Articular chondrocyte of knee joint (primary cell): ENCODE data around the gene IPPK. TPM values are rescaled to one million over a fixed set of nuclear protein-coding genes. Genes with fewer than 3 reads are reported as not detected.

Experiments used
- total RNA-seq: library from RNA; depleted of rRNA; stranded (reverse); fragments of >200 nt; gene quantifications from 2 replicates; pipeline ENCODE4 v1.2.3, GENCODE V29; 2012

IPPK gene, protein sequence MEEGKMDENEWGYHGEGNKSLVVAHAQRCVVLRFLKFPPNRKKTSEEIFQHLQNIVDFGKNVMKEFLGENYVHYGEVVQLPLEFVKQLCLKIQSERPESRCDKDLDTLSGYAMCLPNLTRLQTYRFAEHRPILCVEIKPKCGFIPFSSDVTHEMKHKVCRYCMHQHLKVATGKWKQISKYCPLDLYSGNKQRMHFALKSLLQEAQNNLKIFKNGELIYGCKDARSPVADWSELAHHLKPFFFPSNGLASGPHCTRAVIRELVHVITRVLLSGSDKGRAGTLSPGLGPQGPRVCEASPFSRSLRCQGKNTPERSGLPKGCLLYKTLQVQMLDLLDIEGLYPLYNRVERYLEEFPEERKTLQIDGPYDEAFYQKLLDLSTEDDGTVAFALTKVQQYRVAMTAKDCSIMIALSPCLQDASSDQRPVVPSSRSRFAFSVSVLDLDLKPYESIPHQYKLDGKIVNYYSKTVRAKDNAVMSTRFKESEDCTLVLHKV
- 7.7 and 9.3 TPM in 2 replicates for total RNA-seq

DNA sequence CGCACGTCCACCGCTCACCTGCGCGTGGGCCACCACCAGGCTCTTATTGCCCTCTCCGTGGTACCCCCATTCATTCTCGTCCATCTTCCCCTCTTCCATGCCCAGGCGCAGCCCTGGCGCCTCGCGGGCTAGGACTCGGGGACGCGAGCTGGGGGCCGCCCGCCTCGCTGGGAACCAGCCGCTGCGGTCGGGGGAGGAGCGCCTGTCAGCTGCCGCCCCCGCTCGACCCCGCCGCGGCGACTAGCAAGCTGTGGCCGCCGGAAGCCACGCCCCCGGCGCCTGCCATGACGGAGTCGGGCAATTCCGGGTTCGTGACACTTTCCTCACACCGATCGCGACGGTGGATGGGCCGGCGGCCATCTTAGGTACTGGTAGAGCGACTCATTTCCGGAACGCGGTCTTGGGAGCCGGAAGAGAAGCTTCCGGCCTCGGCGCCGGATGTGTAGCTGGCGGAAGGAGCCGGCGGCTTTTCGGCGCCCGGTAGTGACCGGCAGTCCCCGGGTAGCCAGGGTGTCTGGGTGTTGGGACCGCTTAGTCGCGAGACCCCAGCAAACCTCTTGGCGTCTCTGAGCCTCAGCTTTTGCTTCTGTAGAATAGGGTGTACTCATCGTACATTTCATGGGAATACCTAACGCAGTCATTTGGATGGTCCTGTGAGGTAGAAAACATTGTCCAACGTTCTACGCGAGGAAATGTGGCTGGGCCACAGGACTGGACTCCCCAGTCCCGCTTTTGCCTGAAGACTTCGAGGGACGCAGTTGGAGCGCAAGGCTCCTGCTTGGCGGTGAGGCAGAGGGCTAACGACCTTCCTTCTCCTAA lies at the start of gene IPPK:
Gene IPPK (minus strand): TSS at position 242 of the 819 bp plus-strand sequence. CDS start 143 bp downstream, at position 99.

Other genes with a start within 250 kb of the IPPK start
- gene OMD, start 245.7 kb downstream of the IPPK start, total RNA-seq: 66.4 and 85.3 TPM in 2 replicates
- 17.0 and 21.8 TPM in 2 replicates for gene ASPN, start 187.6 kb downstream of the IPPK start, total RNA-seq
- 52.8 and 61.9 TPM in 2 replicates for gene ECM2, start 134.1 kb downstream of the IPPK start, total RNA-seq
- gene BICD2, start 94.7 kb upstream of the IPPK start, total RNA-seq: 26.9 and 28.9 TPM in 2 replicates
- gene ZNF484, start 207.9 kb upstream of the IPPK start, total RNA-seq: 17.9 and 24.5 TPM in 2 replicates